ENCODE data around the gene TEX2. TPM values are rescaled to one million over a fixed set of nuclear protein-coding genes. Genes with fewer than 3 reads are reported as not detected.

The TEX2 gene
- polyA plus RNA-seq, 1 donor (not counting 4 experiments of a cell fraction or from before 2014, with no cell fraction given): 44.4 TPM

DNA sequence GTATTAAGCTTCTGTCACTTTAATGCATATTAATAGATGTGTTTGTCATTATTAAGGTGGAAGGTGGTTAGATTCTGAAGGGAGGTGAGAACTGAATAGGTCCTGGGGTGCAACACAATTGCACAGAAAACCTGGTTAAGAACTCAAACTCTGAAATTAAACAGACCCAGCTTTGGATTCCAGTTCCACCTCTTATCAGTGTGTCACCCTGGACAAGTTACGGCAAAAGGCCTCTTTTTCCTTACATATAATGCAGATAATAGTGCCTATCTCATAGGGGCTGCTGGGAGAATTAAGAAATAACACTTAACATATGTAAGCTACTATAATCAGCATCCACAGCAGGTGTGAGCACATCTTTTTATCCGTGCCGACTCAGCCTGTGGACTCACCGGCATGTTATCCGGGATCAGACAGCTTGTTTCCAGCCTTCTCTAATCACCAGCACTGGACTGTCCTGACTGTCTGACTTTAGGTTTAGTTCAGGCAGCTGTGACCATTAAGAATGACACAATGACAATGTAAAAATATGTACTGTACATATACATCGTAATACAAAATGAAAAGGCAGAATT is 31.4 kb downstream of the TEX2 start:
- no peaks in the 10 kb centered on the region for H3K27me3 ChIP-seq (ENCODE audit: control insufficient read depth, extremely low read depth, insufficient read depth, low read length)
- no peaks in the 10 kb centered on the region for H4K20me1 ChIP-seq (ENCODE audit: control insufficient read depth, extremely low read depth, insufficient read depth, low read length)
- H3K4me1 ChIP-seq (ENCODE audit: control insufficient read depth, extremely low read depth, insufficient read depth, low read length): peaks cover 32% of the 10 kb centered on the region
- peak overlapping the region in 2 of 3 experiments; percentile 3 to 39 for H3K4me3 ChIP-seq (ENCODE audit: control insufficient read depth in 2 of 3, extremely low read depth in 1 of 3, insufficient read depth in 2 of 3, low read depth in 1 of 3, low read length in 3 of 3)
- no peak overlapping the region for H2AFZ ChIP-seq (ENCODE audit: control insufficient read depth, low read length)
- peaks cover 50% of the 10 kb centered on the region for H3K79me2 ChIP-seq (ENCODE audit: control insufficient read depth, insufficient read depth, low read length)
- H3K9me3 ChIP-seq (ENCODE audit: control insufficient read depth, low read depth, low read length): no peaks in the 10 kb centered on the region
- peak overlapping the region; percentile 70 for H3K4me2 ChIP-seq (ENCODE audit: control insufficient read depth, extremely low read depth, insufficient read depth, low read depth, low read length)
- H3K27ac ChIP-seq (ENCODE audit: control insufficient read depth, insufficient read depth, low read length): peak overlapping the region; percentile 89
- dilution Hi-C loops (cut with MboI; ENCODE audit: extremely low pct_ligation_motif_present, low sequenced_read_pairs): no loop called here
- H3K36me3 ChIP-seq (ENCODE audit: control insufficient read depth in 2 of 2, extremely low read depth in 1 of 2, insufficient read depth in 2 of 2, low read length in 2 of 2): peaks cover 0 to 7% of the 10 kb centered on the region in 2 experiments
- FAIRE-seq: peak; percentile 53
- no peak for DNase-seq (ENCODE audit: low read depth, low spot score)
- no peak for TF ChIP-seq EZH2 (IDR thresholded peaks at IDR 0.05; ENCODE audit: low read length)
- TF ChIP-seq, protein P1, sequence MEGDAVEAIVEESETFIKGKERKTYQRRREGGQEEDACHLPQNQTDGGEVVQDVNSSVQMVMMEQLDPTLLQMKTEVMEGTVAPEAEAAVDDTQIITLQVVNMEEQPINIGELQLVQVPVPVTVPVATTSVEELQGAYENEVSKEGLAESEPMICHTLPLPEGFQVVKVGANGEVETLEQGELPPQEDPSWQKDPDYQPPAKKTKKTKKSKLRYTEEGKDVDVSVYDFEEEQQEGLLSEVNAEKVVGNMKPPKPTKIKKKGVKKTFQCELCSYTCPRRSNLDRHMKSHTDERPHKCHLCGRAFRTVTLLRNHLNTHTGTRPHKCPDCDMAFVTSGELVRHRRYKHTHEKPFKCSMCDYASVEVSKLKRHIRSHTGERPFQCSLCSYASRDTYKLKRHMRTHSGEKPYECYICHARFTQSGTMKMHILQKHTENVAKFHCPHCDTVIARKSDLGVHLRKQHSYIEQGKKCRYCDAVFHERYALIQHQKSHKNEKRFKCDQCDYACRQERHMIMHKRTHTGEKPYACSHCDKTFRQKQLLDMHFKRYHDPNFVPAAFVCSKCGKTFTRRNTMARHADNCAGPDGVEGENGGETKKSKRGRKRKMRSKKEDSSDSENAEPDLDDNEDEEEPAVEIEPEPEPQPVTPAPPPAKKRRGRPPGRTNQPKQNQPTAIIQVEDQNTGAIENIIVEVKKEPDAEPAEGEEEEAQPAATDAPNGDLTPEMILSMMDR (optimal IDR thresholded peaks at IDR 0.05 in 1 of 3, IDR thresholded peaks at IDR 0.05 in 1 of 3, conservative IDR thresholded peaks at IDR 0.05 in 1 of 3; ENCODE audit: extremely low read depth in 1 of 3, insufficient read depth in 2 of 3, low read length in 3 of 3): no peak
- peak overlapping the region; percentile 60 for H3K9ac ChIP-seq (ENCODE audit: control insufficient read depth, extremely low read depth, insufficient read depth, low read length)
- peaks cover 3% of the 10 kb centered on the region for H3K9me1 ChIP-seq (ENCODE audit: control insufficient read depth, extremely low read depth, insufficient read depth, low read length)

DNA sequence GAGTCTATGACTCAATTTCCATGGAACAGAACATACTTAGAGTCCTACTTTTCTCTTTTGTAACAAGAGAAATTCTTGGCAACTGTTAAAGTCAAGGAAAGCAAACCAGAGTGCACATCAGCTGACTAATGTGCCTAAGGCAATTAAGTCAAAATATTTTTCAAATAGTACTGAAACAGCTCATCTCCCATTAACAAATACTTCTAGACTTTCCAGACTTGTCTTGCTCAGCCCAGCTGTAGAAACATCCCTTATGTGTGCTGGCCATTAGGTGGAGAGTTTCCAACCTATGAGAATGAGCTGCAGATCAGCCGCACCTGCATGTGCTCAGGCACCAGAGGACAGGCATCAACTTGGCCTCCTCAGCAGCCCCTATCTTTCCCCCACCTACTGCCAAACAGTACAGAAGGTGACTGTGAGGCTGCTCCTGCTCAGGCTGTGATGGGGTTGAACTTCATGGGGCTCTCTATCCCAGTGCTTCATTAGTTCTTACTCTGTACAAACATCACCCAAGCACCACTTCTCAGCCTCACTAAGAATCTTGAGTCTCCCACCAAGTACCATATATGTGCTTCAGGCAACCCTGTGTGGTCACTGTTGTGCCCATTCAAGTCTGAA is 32.2 kb downstream of the TEX2 start:
- peaks cover 32% of the 10 kb centered on the region for H3K4me1 ChIP-seq (ENCODE audit: control insufficient read depth, extremely low read depth, insufficient read depth, low read length)
- no peaks in the 10 kb centered on the region for H4K20me1 ChIP-seq (ENCODE audit: control insufficient read depth, extremely low read depth, insufficient read depth, low read length)
- H3K9me1 ChIP-seq (ENCODE audit: control insufficient read depth, extremely low read depth, insufficient read depth, low read length): peaks cover 3% of the 10 kb centered on the region
- peak overlapping the region; percentile 89 for H3K27ac ChIP-seq (ENCODE audit: control insufficient read depth, insufficient read depth, low read length)
- no peaks in the 10 kb centered on the region for H3K27me3 ChIP-seq (ENCODE audit: control insufficient read depth, extremely low read depth, insufficient read depth, low read length)
- peak overlapping the region; percentile 27 for H2AFZ ChIP-seq (ENCODE audit: control insufficient read depth, low read length)
- no peaks in the 10 kb centered on the region for H3K9me3 ChIP-seq (ENCODE audit: control insufficient read depth, low read depth, low read length)
- peaks cover 0 to 7% of the 10 kb centered on the region in 2 experiments for H3K36me3 ChIP-seq (ENCODE audit: control insufficient read depth in 2 of 2, extremely low read depth in 1 of 2, insufficient read depth in 2 of 2, low read length in 2 of 2)
- FAIRE-seq (peak; percentile 89), DNase-seq (ENCODE audit: low read depth, low spot score) (peak; percentile 94)
- H3K79me2 ChIP-seq (ENCODE audit: control insufficient read depth, insufficient read depth, low read length): peaks cover 51% of the 10 kb centered on the region
- H3K4me3 ChIP-seq (ENCODE audit: control insufficient read depth in 2 of 3, extremely low read depth in 1 of 3, insufficient read depth in 2 of 3, low read depth in 1 of 3, low read length in 3 of 3): peak overlapping the region in 2 of 3 experiments; percentile 17 to 39
- TF ChIP-seq, protein P1 (optimal IDR thresholded peaks at IDR 0.05 in 1 of 3, IDR thresholded peaks at IDR 0.05 in 1 of 3, conservative IDR thresholded peaks at IDR 0.05 in 1 of 3; ENCODE audit: extremely low read depth in 1 of 3, insufficient read depth in 2 of 3, low read length in 3 of 3): peak in 1 of 3 experiments; percentile 29
- no peak for TF ChIP-seq EZH2 (IDR thresholded peaks at IDR 0.05; ENCODE audit: low read length)
- peak overlapping the region; percentile 60 for H3K9ac ChIP-seq (ENCODE audit: control insufficient read depth, extremely low read depth, insufficient read depth, low read length)
- dilution Hi-C loops (cut with MboI; ENCODE audit: extremely low pct_ligation_motif_present, low sequenced_read_pairs): no loop called here
- peak overlapping the region; percentile 70 for H3K4me2 ChIP-seq (ENCODE audit: control insufficient read depth, extremely low read depth, insufficient read depth, low read depth, low read length)

Data from keratinocyte (primary cell).